GM21825 (cell line): Measurements from ENCODE around the gene LDLRAD4.

Source experiments
- ATAC-seq: cut with Tn5 transposase; IDR thresholded peaks from one replicate; pipeline ENCODE4 v1.9.1; 2021; ENCODE audit warnings: mild to moderate bottlenecking, moderate library complexity; ENCODE audit not compliant: unreplicated experiment

LDLRAD4 gene

GRCh38 chr18:13420969-13421686 is 202.6 kb downstream of the LDLRAD4 start:
- ATAC-seq = no peak

GRCh38 chr18:13422541-13423147 is 204.1 kb downstream of the LDLRAD4 start:
- no peak for ATAC-seq

- ATAC-seq = no peak
These were observed 204.8 kb downstream of the LDLRAD4 start for GRCh38 chr18:13423352-13423751.

- ATAC-seq = no peak
These were observed 205.8 kb downstream of the LDLRAD4 start for GRCh38 chr18:13424363-13424762.

GRCh38 chr18:13425357-13426091 is 207.0 kb downstream of the LDLRAD4 start:
- no peak for ATAC-seq

- ATAC-seq = no peak
These were observed 208.8 kb downstream of the LDLRAD4 start for GRCh38 chr18:13427354-13427753.

GRCh38 chr18:13428319-13428718 is 209.8 kb downstream of the LDLRAD4 start:
- ATAC-seq = no peak

GRCh38 chr18:13429016-13429415 is 210.5 kb downstream of the LDLRAD4 start:
- ATAC-seq = no peak

GRCh38 chr18:13429884-13430510 is 211.4 kb downstream of the LDLRAD4 start:
- no peak for ATAC-seq

- ATAC-seq = no peak
These were observed 212.1 kb downstream of the LDLRAD4 start for GRCh38 chr18:13430663-13431062.

GRCh38 chr18:13431886-13432285 is 213.3 kb downstream of the LDLRAD4 start:
- ATAC-seq = no peak

GRCh38 chr18:13433125-13433524 is 214.6 kb downstream of the LDLRAD4 start:
- ATAC-seq = no peak

GRCh38 chr18:13433685-13434084 is 215.1 kb downstream of the LDLRAD4 start:
- ATAC-seq = no peak

GRCh38 chr18:13434854-13435253 is 216.3 kb downstream of the LDLRAD4 start:
- ATAC-seq = no peak

- ATAC-seq = no peak
These were observed 217.2 kb downstream of the LDLRAD4 start for GRCh38 chr18:13435586-13436333.

- ATAC-seq = no peak
These were observed 218.0 kb downstream of the LDLRAD4 start for GRCh38 chr18:13436576-13436975.

- no peak for ATAC-seq
These were observed 218.5 kb downstream of the LDLRAD4 start for GRCh38 chr18:13437034-13437433.

GRCh38 chr18:13437796-13438506 is 219.4 kb downstream of the LDLRAD4 start:
- no peak for ATAC-seq

- ATAC-seq = no peak
These were observed 220.0 kb downstream of the LDLRAD4 start for GRCh38 chr18:13438507-13439056.

- no peak for ATAC-seq
These were observed 220.9 kb downstream of the LDLRAD4 start for GRCh38 chr18:13439461-13439860.
